ENCODE results near the gene PIK3R1.

GRCh38 chr5:68169903-68170302 is 45.7 kb upstream of the PIK3R1 start:
- TF ChIP-seq CTCF (IDR thresholded peaks at IDR 0.05; ENCODE audit: low read depth, low read length), result no peak
- TF ChIP-seq EZH2phosphoT487 (IDR thresholded peaks at IDR 0.05; ENCODE audit: low read depth), result no peak
